ENCODE data around the gene DENND1A.

DNA sequence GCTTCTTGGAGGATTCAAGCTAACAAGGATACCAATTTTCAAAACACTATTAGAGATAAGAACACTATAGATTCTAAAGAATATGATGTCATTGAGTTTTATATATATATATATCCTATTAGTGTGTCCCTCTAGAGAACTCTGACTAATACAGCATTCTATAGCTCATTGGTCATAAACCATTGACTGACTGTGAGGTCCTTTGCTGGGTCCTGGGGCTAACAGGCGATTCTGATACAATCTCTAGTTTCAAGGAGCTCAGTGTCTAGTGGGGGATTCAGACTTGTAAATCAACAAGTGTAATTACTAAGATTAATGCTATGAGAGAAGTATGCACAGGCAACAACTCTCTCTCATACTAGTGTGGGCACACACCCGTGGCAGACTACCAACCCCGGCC is 234.5 kb downstream of the DENND1A start:
- TF ChIP-seq POLR2A (IDR thresholded peaks at IDR 0.05; ENCODE audit: low read depth): no peak
- TF ChIP-seq, protein P1, sequence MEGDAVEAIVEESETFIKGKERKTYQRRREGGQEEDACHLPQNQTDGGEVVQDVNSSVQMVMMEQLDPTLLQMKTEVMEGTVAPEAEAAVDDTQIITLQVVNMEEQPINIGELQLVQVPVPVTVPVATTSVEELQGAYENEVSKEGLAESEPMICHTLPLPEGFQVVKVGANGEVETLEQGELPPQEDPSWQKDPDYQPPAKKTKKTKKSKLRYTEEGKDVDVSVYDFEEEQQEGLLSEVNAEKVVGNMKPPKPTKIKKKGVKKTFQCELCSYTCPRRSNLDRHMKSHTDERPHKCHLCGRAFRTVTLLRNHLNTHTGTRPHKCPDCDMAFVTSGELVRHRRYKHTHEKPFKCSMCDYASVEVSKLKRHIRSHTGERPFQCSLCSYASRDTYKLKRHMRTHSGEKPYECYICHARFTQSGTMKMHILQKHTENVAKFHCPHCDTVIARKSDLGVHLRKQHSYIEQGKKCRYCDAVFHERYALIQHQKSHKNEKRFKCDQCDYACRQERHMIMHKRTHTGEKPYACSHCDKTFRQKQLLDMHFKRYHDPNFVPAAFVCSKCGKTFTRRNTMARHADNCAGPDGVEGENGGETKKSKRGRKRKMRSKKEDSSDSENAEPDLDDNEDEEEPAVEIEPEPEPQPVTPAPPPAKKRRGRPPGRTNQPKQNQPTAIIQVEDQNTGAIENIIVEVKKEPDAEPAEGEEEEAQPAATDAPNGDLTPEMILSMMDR (IDR thresholded peaks at IDR 0.05): no peak
